ENCODE data around the gene SEMA3A.

GRCh38 chr7:84231157-84231556 is 36.6 kb upstream of the SEMA3A start:
- TF ChIP-seq CTCF (IDR thresholded peaks at IDR 0.05), result no peak
- no peak for TF ChIP-seq POLR2A (IDR thresholded peaks at IDR 0.05)
